Hepatocyte (in vitro differentiated cells): ENCODE measurements around the gene PCAT6.

Source experiments
- CTCF ChIP-seq: fragments of 200-600 bp; sonication (generic); IDR thresholded peaks from 2 replicates; pipeline ENCODE4 v1.5.1; 2016; ENCODE audit warnings: antibody characterized with exemption, mild to moderate bottlenecking; ENCODE audit not compliant: poor library complexity
- EZH2 ChIP-seq: fragments of 200-600 bp; sonication (generic); IDR thresholded peaks from 2 replicates; pipeline ENCODE4 v1.6.1; 2016; ENCODE audit warnings: antibody characterized with exemption, mild to moderate bottlenecking, borderline replicate concordance

- TF ChIP-seq CTCF (no peak), EZH2 (no peak)
Observed at GRCh38 chr1:202781180-202781579, 29.6 kb upstream of the PCAT6 start.
